Measurements from ENCODE around the gene DNALI1.
"Not testable (repeated sequence)": the region's sequence is repeated elsewhere in the genome, so short reads cannot be mapped to it uniquely, and the experiment has no call there.

Gene DNALI1

GRCh38 chr1:37517569-37517968 is 39.2 kb upstream of the DNALI1 start:
- Histone ChIP-seq H3K9me3 (no peaks in the 10 kb centered on the region), H3K4me3 (no peak overlapping the region), H3K27ac (no peak overlapping the region), H3K27me3 (no peaks in the 10 kb centered on the region), H3K4me1 (peaks cover 0 to 21% (median 17%) of the 10 kb centered on the region in 4 donors), H3K36me3 (peaks cover 0 to 3% (median 0%) of the 10 kb centered on the region in 3 donors)
- DNase-seq, result no peak
- intact Hi-C loops (cut with DNase I; ENCODE audit: low total_unique reads), result loop anchor here (10.0 kb wide), 1 partner anchor 77 kb away; the partner anchor contains the start of gene GNL2
- TF ChIP-seq CTCF (IDR thresholded peaks at IDR 0.05), result no peak

- not testable (repeated sequence) for DNase-seq, H3K9me3 ChIP-seq, H3K27me3 ChIP-seq, H3K36me3 ChIP-seq, H3K27ac ChIP-seq, H3K4me3 ChIP-seq
- peaks cover 0 to 14% (median 11%) of the 10 kb centered on the region in 4 donors for H3K4me1 ChIP-seq
- intact Hi-C loops (cut with DNase I; ENCODE audit: low total_unique reads), result loop anchor here (10.0 kb wide), 1 partner anchor 77 kb away; the partner anchor contains the start of gene GNL2
These were observed 38.5 kb upstream of the DNALI1 start for GRCh38 chr1:37518241-37518640.

GRCh38 chr1:37518929-37519328 is 37.8 kb upstream of the DNALI1 start:
- H3K4me3 ChIP-seq, result not testable (repeated sequence)
- intact Hi-C loops (cut with DNase I; ENCODE audit: low total_unique reads), result loop anchor here (10.0 kb wide), 1 partner anchor 76 kb away; the partner anchor contains the start of gene GNL2

GRCh38 chr1:37519613-37520012 is 37.1 kb upstream of the DNALI1 start:
- Histone ChIP-seq H3K9me3 (no peaks in the 10 kb centered on the region), H3K4me3 (no peak overlapping the region), H3K27ac (no peak overlapping the region), H3K4me1 (peaks cover 0 to 6% (median 5%) of the 10 kb centered on the region in 4 donors), H3K27me3 (no peaks in the 10 kb centered on the region), H3K36me3 (no peaks in the 10 kb centered on the region)
- DNase-seq, result no peak
- no peak for TF ChIP-seq CTCF (IDR thresholded peaks at IDR 0.05)
- intact Hi-C loops (cut with DNase I; ENCODE audit: low total_unique reads), result loop anchor here (10.0 kb wide), 1 partner anchor 75 kb away; the partner anchor contains the start of gene GNL2

More at GRCh38 chr1:37518929-37519328, 37.8 kb upstream of the DNALI1 start:
- DNase-seq, H3K27me3 ChIP-seq, H3K4me1 ChIP-seq, H3K9me3 ChIP-seq, H3K27ac ChIP-seq, H3K36me3 ChIP-seq: not testable (repeated sequence)

GRCh38 chr1:37529888-37530287 is 26.9 kb upstream of the DNALI1 start:
- H3K4me3 ChIP-seq; DNase-seq; H3K27me3 ChIP-seq; intact Hi-C loops (cut with DNase I; ENCODE audit: low total_unique reads); H3K9me3 ChIP-seq; H3K36me3 ChIP-seq; H3K27ac ChIP-seq: not testable (repeated sequence)
- peaks cover 0 to 17% (median 7%) of the 10 kb centered on the region in 4 donors for H3K4me1 ChIP-seq

- H3K27ac ChIP-seq; H3K27me3 ChIP-seq; H3K4me3 ChIP-seq; intact Hi-C loops (cut with DNase I; ENCODE audit: low total_unique reads); H3K9me3 ChIP-seq; DNase-seq: not testable (repeated sequence)
- Histone ChIP-seq H3K4me1 (peaks cover 0 to 17% (median 9%) of the 10 kb centered on the region in 4 donors), H3K36me3 (peaks cover 13 to 23% (median 16%) of the 10 kb centered on the region in 3 donors)
These were observed 24.2 kb upstream of the DNALI1 start for GRCh38 chr1:37532418-37533156.

- no peak for TF ChIP-seq CTCF (IDR thresholded peaks at IDR 0.05)
- intact Hi-C loops (cut with DNase I; ENCODE audit: low total_unique reads), result no loop called here
These were observed 23.2 kb upstream of the DNALI1 start for GRCh38 chr1:37533317-37534093.

More at GRCh38 chr1:37533317-37534093, 23.2 kb upstream of the DNALI1 start:
- Histone ChIP-seq H3K4me3 (no peak overlapping the region), H3K27ac (peak overlapping the region; percentile 49 to 59), H3K4me1 (peaks cover 0 to 17% (median 9%) of the 10 kb centered on the region in 4 donors), H3K9me3 (no peaks in the 10 kb centered on the region), H3K36me3 (peaks cover 22 to 32% (median 25%) of the 10 kb centered on the region in 3 donors), H3K27me3 (no peaks in the 10 kb centered on the region)
- no peak for DNase-seq

Data from tibial artery (tissue), 4 donors.